Endothelial cell of umbilical vein (primary cell): ENCODE results near the gene LHX6. TPM values are rescaled to one million over a fixed set of nuclear protein-coding genes. Genes with fewer than 3 reads are reported as not detected.

Experiments
- BruUV-seq: library from RNA; stranded (reverse); fragments of 400-500 nt; replicated peaks from 2 replicates; lab custom pipeline; 2021; lab: Mats Ljungman, UMichigan
- CTCF ChIA-PET: fragments of 300-600, 350-600 bp; sonication (Branson Sonifier 250); formaldehyde crosslinking; loops from one replicate; lab custom pipeline; 2021; ENCODE audit warnings: antibody characterized with exemption, inconsistent platforms; lab: Charles Lee
- POLR2A ChIA-PET: fragments of 300-600, 350-600 bp; sonication (Branson Sonifier 250); formaldehyde crosslinking; loops from one replicate; lab custom pipeline; 2021; ENCODE audit warnings: antibody characterized with exemption, inconsistent platforms; lab: Charles Lee
- DNase-seq: peaks from one replicate; pipeline ENCODE4 v3.0.0-alpha.2; 2011; ENCODE audit warnings: low read depth, low spot score
- FAIRE-seq: peaks from 2 replicates; lab custom pipeline; 2011; peaks lifted over from hg19 to GRCh38; lab: Jason Lieb, UNC
- H2AFZ ChIP-seq: 2 replicates; pipeline ENCODE4 v1.6.0; 2012; ENCODE audit warnings: low read depth, low read length, control low read depth, inconsistent platforms
- H3K27ac ChIP-seq: 2 replicates; pipeline ENCODE4 v1.5.1; 2011; ENCODE audit warnings: low read depth, mild to moderate bottlenecking, control low read depth, low read length, moderate library complexity; ENCODE audit not compliant: insufficient read depth
- H3K27me3 ChIP-seq, 2 experiments: 2 replicates each; pipeline versions ENCODE4 v1.6.0 to v1.6.1; 2011; ENCODE audit warnings: low read length in 2 of 2, mixed read lengths in 1 of 2; ENCODE audit not compliant: control insufficient read depth in 2 of 2, insufficient read depth in 2 of 2
- H3K36me3 ChIP-seq, 2 experiments: 2 replicates in 1 of 2; 3 replicates in 1 of 2; pipeline ENCODE4 v1.5.1; 2011; ENCODE audit warnings: low read length in 2 of 2, mild to moderate bottlenecking in 1 of 2, moderate library complexity in 1 of 2; ENCODE audit not compliant: control insufficient read depth in 2 of 2, insufficient read depth in 2 of 2; ENCODE audit errors: extremely low read depth in 1 of 2
- H3K4me1 ChIP-seq: 3 replicates; pipeline ENCODE4 v1.5.1; 2011; ENCODE audit warnings: mild to moderate bottlenecking, low read length; ENCODE audit not compliant: control insufficient read depth, insufficient read depth; ENCODE audit errors: extremely low read depth
- H3K4me2 ChIP-seq: 2 replicates; pipeline ENCODE4 v1.6.1; 2011; ENCODE audit warnings: low read length, control low read depth, mixed read lengths; ENCODE audit not compliant: insufficient read depth
- H3K4me3 ChIP-seq, 3 experiments: fragments of 200-600 bp in 1 of 3; sonication (generic), shearing (Covaris generic) in 1 of 3; replicated peaks in 1 of 3; 2 replicates each; pipeline ENCODE4 v1.5.1; 2011 to 2016; ENCODE audit warnings: control low read depth in 3 of 3, low read length in 3 of 3, mild to moderate bottlenecking in 2 of 3, inconsistent platforms in 1 of 3, low read depth in 1 of 3, moderate library complexity in 1 of 3; ENCODE audit not compliant: insufficient read depth in 1 of 3
- H3K79me2 ChIP-seq: 2 replicates; pipeline ENCODE4 v1.6.0; 2012; ENCODE audit warnings: low read length, inconsistent platforms; ENCODE audit not compliant: control insufficient read depth, insufficient read depth
- H3K9ac ChIP-seq: replicated peaks from 2 replicates; pipeline ENCODE3; 2011; ENCODE audit warnings: low read length, control low read depth; ENCODE audit not compliant: insufficient read depth; ENCODE audit errors: extremely low read depth
- H3K9me1 ChIP-seq: replicated peaks from 3 replicates; pipeline ENCODE4 v1.6.0; 2011; ENCODE audit warnings: mild to moderate bottlenecking, low read length; ENCODE audit not compliant: control insufficient read depth, insufficient read depth; ENCODE audit errors: extremely low read depth
- H3K9me3 ChIP-seq: replicated peaks from 2 replicates; pipeline ENCODE4 v1.5.1; 2012; ENCODE audit warnings: low read length, inconsistent platforms; ENCODE audit not compliant: control insufficient read depth, insufficient read depth
- H4K20me1 ChIP-seq: replicated peaks from 2 replicates; pipeline ENCODE3; 2011; ENCODE audit warnings: mild to moderate bottlenecking, low read length; ENCODE audit not compliant: control insufficient read depth, insufficient read depth; ENCODE audit errors: extremely low read depth
- CTCF ChIP-seq, 2 donors: IDR thresholded peaks; 1 replicate in 1 of 2; 2 replicates in 1 of 2; pipeline ENCODE4 v1.5.1; 2011; ENCODE audit warnings: low read length in 2 of 2, mild to moderate bottlenecking in 2 of 2, moderate library complexity in 2 of 2, control low read depth in 1 of 2, inconsistent platforms in 1 of 2, low read depth in 1 of 2; ENCODE audit not compliant: insufficient read depth in 1 of 2; ENCODE audit errors: extremely low read depth in 1 of 2
- EZH2 ChIP-seq: IDR thresholded peaks from 2 replicates; pipeline ENCODE4 v1.6.1; 2012; ENCODE audit warnings: borderline replicate concordance, low read depth, mild to moderate bottlenecking, moderate library complexity, low read length, inconsistent platforms; ENCODE audit not compliant: severe bottlenecking
- FOS ChIP-seq: IDR thresholded peaks from 2 replicates; pipeline ENCODE4 v1.6.1; 2011; ENCODE audit warnings: mild to moderate bottlenecking, low read length, moderate library complexity, borderline replicate concordance; ENCODE audit not compliant: insufficient read depth
- GATA2 ChIP-seq: IDR thresholded peaks from 2 replicates; pipeline ENCODE4 v1.7.0; 2011; ENCODE audit warnings: low read depth, mild to moderate bottlenecking, moderate library complexity, mixed read lengths, low read length; ENCODE audit not compliant: insufficient read length, insufficient read depth
- JUN ChIP-seq: IDR thresholded peaks from 2 replicates; pipeline ENCODE4 v1.6.1; 2011; ENCODE audit warnings: borderline replicate concordance, low read depth; ENCODE audit not compliant: insufficient read length, insufficient read depth
- MAX ChIP-seq: IDR thresholded peaks from 2 replicates; pipeline ENCODE4 v1.6.1; 2011; ENCODE audit not compliant: insufficient read depth, insufficient read length
- MYC ChIP-seq: IDR thresholded peaks from one replicate; pipeline ENCODE4 v1.6.1; 2011; ENCODE audit warnings: mild to moderate bottlenecking, low read depth, low read length
- POLR2A ChIP-seq: IDR thresholded peaks from 2 replicates; pipeline ENCODE4 v1.6.1; 2012; ENCODE audit warnings: low read depth, mild to moderate bottlenecking, control low read depth, low read length
- POLR2AphosphoS5 ChIP-seq: IDR thresholded peaks from 2 replicates; pipeline ENCODE4 v1.6.1; 2012; ENCODE audit warnings: low read depth, mild to moderate bottlenecking, control low read depth, low read length, moderate library complexity; ENCODE audit not compliant: insufficient read depth
- dilution Hi-C: fragments of 300-500 bp; cut with MboI; formaldehyde crosslinking; loops from one replicate; pipeline ENCODE4 v1.15.0; 2019; ENCODE audit warnings: low sequenced_read_pairs; ENCODE audit not compliant: extremely low pct_ligation_motif_present
- intact Hi-C: fragments of 100-400 bp; cut with micrococcal nuclease; formaldehyde crosslinking; loops from one replicate; pipeline ENCODE4 v1.10.0; 2022
- polyA plus RNA-seq, 4 experiments: library from polyadenylated mRNA; depleted of rRNA in 3 of 4; stranded (reverse) in 3 of 4; unstranded in 1 of 4; fragments of >200 nt; gene quantifications; 2 replicates each; pipeline versions ENCODE4 v1.2.1 to v1.2.3, GENCODE V29; 2011 to 2012; ENCODE audit warnings: missing spikeins in 1 of 4
- total RNA-seq: library from RNA; stranded (reverse); gene quantifications from 2 replicates; pipeline ENCODE4 v1.2.3, GENCODE V29; 2021

LHX6 gene
- total and polyA plus RNA-seq, 2 donors (not counting 3 experiments of a cell fraction or from before 2014, with no cell fraction given) = 2.4 to 18.4 TPM

- H3K9ac ChIP-seq = no peak overlapping the region
- ChIA-PET POLR2A (no interaction called here), CTCF (no interaction called here)
- H3K4me1 ChIP-seq = no peaks in the 10 kb centered on the region
- BruUV-seq = no TSS peak
- H3K27ac ChIP-seq = no peak overlapping the region
- DNase-seq (no peak), FAIRE-seq (no peak)
- TF ChIP-seq POLR2A = no peak
- no peak overlapping the region for H3K4me2 ChIP-seq
- intact Hi-C loops = no loop called here
- no peaks in the 10 kb centered on the region for H3K9me1 ChIP-seq
- no peaks in the 10 kb centered on the region for H3K9me3 ChIP-seq
- dilution Hi-C loops = no loop called here
- H2AFZ ChIP-seq = no peak overlapping the region
- H3K27me3 ChIP-seq = peaks cover 3 to 13% of the 10 kb centered on the region in 2 experiments
- no peak overlapping the region for H3K4me3 ChIP-seq
- H4K20me1 ChIP-seq = no peaks in the 10 kb centered on the region
- no peaks in the 10 kb centered on the region for H3K79me2 ChIP-seq
- H3K36me3 ChIP-seq = no peaks in the 10 kb centered on the region
Observed at GRCh38 chr9:122197426-122197825, 31.3 kb downstream of the LHX6 start.

DNA sequence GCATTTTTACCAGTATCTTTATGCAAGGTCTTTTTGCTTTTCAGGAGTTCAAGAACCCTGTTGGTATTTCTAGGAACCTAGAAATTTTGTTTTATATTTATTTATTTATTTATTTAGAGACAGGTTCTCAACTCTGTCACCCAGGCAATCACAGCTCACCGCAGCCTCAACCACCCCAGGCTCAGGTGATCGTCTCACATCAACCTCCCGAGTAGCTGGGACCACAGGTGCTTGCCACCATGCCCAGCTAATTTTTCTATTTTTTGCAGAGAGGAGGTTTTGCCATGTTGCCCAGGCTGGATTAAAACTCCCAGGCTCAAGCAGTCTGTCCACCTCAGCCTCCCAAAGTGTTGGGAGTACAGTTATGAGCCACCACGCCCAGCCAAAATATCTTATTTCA, 32.9 kb downstream of the LHX6 start:
- BruUV-seq = no TSS peak
- DNase-seq = no peak
- Histone ChIP-seq H3K4me1 (no peaks in the 10 kb centered on the region), H3K9ac (no peak overlapping the region), H3K79me2 (no peaks in the 10 kb centered on the region), H3K36me3 (no peaks in the 10 kb centered on the region), H3K4me2 (no peak overlapping the region), H3K9me1 (no peaks in the 10 kb centered on the region), H3K4me3 (no peak overlapping the region), H4K20me1 (no peaks in the 10 kb centered on the region), H3K27ac (no peak overlapping the region), H3K27me3 (peaks cover 3 to 13% of the 10 kb centered on the region in 2 experiments), H3K9me3 (no peaks in the 10 kb centered on the region), H2AFZ (no peak overlapping the region)
- FAIRE-seq = no peak
- TF ChIP-seq FOS (no peak), POLR2AphosphoS5 (no peak), JUN (no peak), MYC (no peak), POLR2A (no peak), CTCF (IDR thresholded peaks at IDR 0.05; ENCODE audit: extremely low read depth in 1 of 2, insufficient read depth in 1 of 2, low read depth in 1 of 2, low read length in 2 of 2) (no peak), MAX (no peak), GATA2 (no peak), EZH2 (no peak)
- dilution Hi-C loops (no loop called here), intact Hi-C loops (no loop called here)
- ChIA-PET CTCF (no interaction called here), POLR2A (no interaction called here)
